Thyroid gland (tissue), 4 donors: ENCODE data around the gene RAB40A.

Experiments
- CTCF ChIP-seq, 6 experiments: fragments of 200-600 bp in 3 of 6; fragments of 450-650 bp in 3 of 6; sonication (generic) in 3 of 6; IDR thresholded peaks; one replicate each; pipeline ENCODE4 v1.5.1; 2016 to 2019; ENCODE audit warnings: antibody characterized with exemption in 6 of 6, mild to moderate bottlenecking in 2 of 6, inconsistent platforms in 1 of 6, moderate library complexity in 1 of 6
- POLR2A ChIP-seq, 2 donors: fragments of 450-650 bp; IDR thresholded peaks; one replicate each; pipeline ENCODE4 v1.6.1; 2017; ENCODE audit warnings: antibody characterized with exemption in 2 of 2, mild to moderate bottlenecking in 2 of 2, moderate library complexity in 1 of 2

GRCh38 chrX:103538728-103539127 lies 19.4 kb upstream of the RAB40A start:
- TF ChIP-seq POLR2A (IDR thresholded peaks at IDR 0.05) (no peak), CTCF (IDR thresholded peaks at IDR 0.05) (no peak)
